Measurements from ENCODE around the gene LMO7. TPM values are rescaled to one million over a fixed set of nuclear protein-coding genes. Genes with fewer than 3 reads are reported as not detected.
A peak's percentile ranks its signal among the peaks of the same experiment; 100 is the strongest.

LMO7 gene
- total and polyA plus RNA-seq, 2 of the 13 experiments (the other 11 are each of a cell fraction or from before 2014, with no cell fraction given) = 34.0 to 121 TPM

DNA sequence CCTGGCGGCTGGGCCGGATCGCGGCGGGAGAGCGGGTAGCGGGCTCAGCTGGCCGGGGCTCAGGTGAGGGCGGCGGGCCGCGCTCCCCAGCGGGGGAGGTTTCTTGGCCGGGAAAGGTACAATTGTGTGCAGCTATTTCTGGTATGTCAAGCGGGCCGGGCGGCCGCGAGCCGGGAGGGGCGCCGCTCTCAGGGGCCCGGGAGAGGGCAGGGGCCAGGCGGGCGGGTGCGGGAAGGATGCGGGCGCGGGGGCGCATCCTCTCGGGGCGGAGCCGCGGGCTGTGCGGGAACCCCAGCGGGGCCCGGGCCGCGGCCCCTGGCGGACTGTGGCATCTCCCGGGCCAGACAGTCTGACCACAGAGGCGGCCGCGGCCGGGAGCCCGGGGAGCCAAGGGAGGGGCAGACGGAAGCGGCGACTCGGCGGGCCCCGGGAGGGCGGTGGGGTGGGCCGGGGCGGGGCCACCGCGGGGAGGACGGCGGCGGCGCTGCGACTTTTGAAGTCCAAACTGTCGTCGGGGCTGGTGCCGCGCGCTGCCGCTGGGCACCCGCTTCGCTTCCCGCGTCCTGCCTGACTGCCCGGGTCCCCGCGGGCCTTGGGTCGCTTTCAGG lies at the start of gene LMO7 (continued):
- TF ChIP-seq, protein P1, sequence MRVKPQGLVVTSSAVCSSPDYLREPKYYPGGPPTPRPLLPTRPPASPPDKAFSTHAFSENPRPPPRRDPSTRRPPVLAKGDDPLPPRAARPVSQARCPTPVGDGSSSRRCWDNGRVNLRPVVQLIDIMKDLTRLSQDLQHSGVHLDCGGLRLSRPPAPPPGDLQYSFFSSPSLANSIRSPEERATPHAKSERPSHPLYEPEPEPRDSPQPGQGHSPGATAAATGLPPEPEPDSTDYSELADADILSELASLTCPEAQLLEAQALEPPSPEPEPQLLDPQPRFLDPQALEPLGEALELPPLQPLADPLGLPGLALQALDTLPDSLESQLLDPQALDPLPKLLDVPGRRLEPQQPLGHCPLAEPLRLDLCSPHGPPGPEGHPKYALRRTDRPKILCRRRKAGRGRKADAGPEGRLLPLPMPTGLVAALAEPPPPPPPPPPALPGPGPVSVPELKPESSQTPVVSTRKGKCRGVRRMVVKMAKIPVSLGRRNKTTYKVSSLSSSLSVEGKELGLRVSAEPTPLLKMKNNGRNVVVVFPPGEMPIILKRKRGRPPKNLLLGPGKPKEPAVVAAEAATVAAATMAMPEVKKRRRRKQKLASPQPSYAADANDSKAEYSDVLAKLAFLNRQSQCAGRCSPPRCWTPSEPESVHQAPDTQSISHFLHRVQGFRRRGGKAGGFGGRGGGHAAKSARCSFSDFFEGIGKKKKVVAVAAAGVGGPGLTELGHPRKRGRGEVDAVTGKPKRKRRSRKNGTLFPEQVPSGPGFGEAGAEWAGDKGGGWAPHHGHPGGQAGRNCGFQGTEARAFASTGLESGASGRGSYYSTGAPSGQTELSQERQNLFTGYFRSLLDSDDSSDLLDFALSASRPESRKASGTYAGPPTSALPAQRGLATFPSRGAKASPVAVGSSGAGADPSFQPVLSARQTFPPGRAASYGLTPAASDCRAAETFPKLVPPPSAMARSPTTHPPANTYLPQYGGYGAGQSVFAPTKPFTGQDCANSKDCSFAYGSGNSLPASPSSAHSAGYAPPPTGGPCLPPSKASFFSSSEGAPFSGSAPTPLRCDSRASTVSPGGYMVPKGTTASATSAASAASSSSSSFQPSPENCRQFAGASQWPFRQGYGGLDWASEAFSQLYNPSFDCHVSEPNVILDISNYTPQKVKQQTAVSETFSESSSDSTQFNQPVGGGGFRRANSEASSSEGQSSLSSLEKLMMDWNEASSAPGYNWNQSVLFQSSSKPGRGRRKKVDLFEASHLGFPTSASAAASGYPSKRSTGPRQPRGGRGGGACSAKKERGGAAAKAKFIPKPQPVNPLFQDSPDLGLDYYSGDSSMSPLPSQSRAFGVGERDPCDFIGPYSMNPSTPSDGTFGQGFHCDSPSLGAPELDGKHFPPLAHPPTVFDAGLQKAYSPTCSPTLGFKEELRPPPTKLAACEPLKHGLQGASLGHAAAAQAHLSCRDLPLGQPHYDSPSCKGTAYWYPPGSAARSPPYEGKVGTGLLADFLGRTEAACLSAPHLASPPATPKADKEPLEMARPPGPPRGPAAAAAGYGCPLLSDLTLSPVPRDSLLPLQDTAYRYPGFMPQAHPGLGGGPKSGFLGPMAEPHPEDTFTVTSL (CRISPR knock-in tag; IDR thresholded peaks at IDR 0.05; ENCODE audit: borderline replicate concordance) = peak; percentile 59; the same call in 1 of the 2 replicates
- TF ChIP-seq, protein P2, sequence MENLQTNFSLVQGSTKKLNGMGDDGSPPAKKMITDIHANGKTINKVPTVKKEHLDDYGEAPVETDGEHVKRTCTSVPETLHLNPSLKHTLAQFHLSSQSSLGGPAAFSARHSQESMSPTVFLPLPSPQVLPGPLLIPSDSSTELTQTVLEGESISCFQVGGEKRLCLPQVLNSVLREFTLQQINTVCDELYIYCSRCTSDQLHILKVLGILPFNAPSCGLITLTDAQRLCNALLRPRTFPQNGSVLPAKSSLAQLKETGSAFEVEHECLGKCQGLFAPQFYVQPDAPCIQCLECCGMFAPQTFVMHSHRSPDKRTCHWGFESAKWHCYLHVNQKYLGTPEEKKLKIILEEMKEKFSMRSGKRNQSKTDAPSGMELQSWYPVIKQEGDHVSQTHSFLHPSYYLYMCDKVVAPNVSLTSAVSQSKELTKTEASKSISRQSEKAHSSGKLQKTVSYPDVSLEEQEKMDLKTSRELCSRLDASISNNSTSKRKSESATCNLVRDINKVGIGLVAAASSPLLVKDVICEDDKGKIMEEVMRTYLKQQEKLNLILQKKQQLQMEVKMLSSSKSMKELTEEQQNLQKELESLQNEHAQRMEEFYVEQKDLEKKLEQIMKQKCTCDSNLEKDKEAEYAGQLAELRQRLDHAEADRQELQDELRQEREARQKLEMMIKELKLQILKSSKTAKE (CRISPR knock-in tag; IDR thresholded peaks at IDR 0.05; ENCODE audit: borderline replicate concordance) = no peak
- TF ChIP-seq, protein P3, sequence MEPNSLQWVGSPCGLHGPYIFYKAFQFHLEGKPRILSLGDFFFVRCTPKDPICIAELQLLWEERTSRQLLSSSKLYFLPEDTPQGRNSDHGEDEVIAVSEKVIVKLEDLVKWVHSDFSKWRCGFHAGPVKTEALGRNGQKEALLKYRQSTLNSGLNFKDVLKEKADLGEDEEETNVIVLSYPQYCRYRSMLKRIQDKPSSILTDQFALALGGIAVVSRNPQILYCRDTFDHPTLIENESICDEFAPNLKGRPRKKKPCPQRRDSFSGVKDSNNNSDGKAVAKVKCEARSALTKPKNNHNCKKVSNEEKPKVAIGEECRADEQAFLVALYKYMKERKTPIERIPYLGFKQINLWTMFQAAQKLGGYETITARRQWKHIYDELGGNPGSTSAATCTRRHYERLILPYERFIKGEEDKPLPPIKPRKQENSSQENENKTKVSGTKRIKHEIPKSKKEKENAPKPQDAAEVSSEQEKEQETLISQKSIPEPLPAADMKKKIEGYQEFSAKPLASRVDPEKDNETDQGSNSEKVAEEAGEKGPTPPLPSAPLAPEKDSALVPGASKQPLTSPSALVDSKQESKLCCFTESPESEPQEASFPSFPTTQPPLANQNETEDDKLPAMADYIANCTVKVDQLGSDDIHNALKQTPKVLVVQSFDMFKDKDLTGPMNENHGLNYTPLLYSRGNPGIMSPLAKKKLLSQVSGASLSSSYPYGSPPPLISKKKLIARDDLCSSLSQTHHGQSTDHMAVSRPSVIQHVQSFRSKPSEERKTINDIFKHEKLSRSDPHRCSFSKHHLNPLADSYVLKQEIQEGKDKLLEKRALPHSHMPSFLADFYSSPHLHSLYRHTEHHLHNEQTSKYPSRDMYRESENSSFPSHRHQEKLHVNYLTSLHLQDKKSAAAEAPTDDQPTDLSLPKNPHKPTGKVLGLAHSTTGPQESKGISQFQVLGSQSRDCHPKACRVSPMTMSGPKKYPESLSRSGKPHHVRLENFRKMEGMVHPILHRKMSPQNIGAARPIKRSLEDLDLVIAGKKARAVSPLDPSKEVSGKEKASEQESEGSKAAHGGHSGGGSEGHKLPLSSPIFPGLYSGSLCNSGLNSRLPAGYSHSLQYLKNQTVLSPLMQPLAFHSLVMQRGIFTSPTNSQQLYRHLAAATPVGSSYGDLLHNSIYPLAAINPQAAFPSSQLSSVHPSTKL (CRISPR knock-in tag; IDR thresholded peaks at IDR 0.05) = 0 out of 2 replicates have a peak, but pooled peaks have one; percentile 1
- TF ChIP-seq KLF12 (CRISPR knock-in tag; IDR thresholded peaks at IDR 0.05; ENCODE audit: borderline replicate concordance) (0 out of 2 replicates have a peak, but pooled peaks have one; percentile 4), ZFAT (CRISPR knock-in tag; conservative IDR thresholded peaks at IDR 0.05) (0 out of 2 replicates have a peak, but pooled peaks have one; percentile 2), EP300 (IDR thresholded peaks at IDR 0.05; ENCODE audit: low read depth in 2 of 2, low read length in 2 of 2) (no peak), EP300 (CRISPR knock-in tag; IDR thresholded peaks at IDR 0.05; ENCODE audit: borderline replicate concordance) (no peak), PHF21A (CRISPR knock-in tag; IDR thresholded peaks at IDR 0.05) (peak; percentile 59), CBX1 (IDR thresholded peaks at IDR 0.05; ENCODE audit: low read depth) (no peak), DMAP1 (CRISPR knock-in tag; IDR thresholded peaks at IDR 0.05) (no peak), TEAD3 (CRISPR knock-in tag; optimal IDR thresholded peaks at IDR 0.05; ENCODE audit: borderline replicate concordance) (peak; percentile 15), ESRRA (CRISPR knock-in tag; IDR thresholded peaks at IDR 0.05; ENCODE audit: low read depth) (no peak), SIN3A (IDR thresholded peaks at IDR 0.05; ENCODE audit: borderline replicate concordance, low read depth, low read length) (no peak), RBM39 (IDR thresholded peaks at IDR 0.05; ENCODE audit: low read depth, low read length, poor library complexity, severe bottlenecking) (peak; percentile 1), GATAD1 (CRISPR knock-in tag; IDR thresholded peaks at IDR 0.05) (no peak)
- TF ChIP-seq, protein P4, sequence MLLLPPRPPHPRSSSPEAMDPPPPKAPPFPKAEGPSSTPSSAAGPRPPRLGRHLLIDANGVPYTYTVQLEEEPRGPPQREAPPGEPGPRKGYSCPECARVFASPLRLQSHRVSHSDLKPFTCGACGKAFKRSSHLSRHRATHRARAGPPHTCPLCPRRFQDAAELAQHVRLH (CRISPR knock-in tag; IDR thresholded peaks at IDR 0.05; ENCODE audit: borderline replicate concordance, low read depth) = no peak

Data from HepG2 (cell line).